CD14-positive monocyte (primary cell): ENCODE data around the gene IFITM10. TPM values are rescaled to one million over a fixed set of nuclear protein-coding genes. Genes with fewer than 3 reads are reported as not detected.

Experiments used
- DNase-seq, 3 donors: peaks; one replicate each; pipeline ENCODE4 v3.0.0-alpha.2; 2011 to 2022
- H2AFZ ChIP-seq: 2 replicates; pipeline ENCODE4 v1.6.0; 2012; ENCODE audit warnings: mild to moderate bottlenecking, low read depth, low read length, inconsistent platforms; ENCODE audit not compliant: insufficient read depth, poor library complexity, severe bottlenecking
- H3K27ac ChIP-seq, 2 donors: 1 replicate in 1 of 2; 2 replicates in 1 of 2; pipeline ENCODE4 v1.5.1; 2012 to 2013; ENCODE audit warnings: low read length in 2 of 2, control low read depth in 1 of 2, inconsistent platforms in 1 of 2, low read depth in 1 of 2, mild to moderate bottlenecking in 1 of 2
- H3K27me3 ChIP-seq, 2 donors: one replicate each; pipeline versions ENCODE4 v1.6.0 to v1.6.1; 2011 to 2013; ENCODE audit warnings: low read length in 2 of 2; ENCODE audit not compliant: control insufficient read depth in 2 of 2, insufficient read depth in 2 of 2
- H3K36me3 ChIP-seq, 2 donors: replicated peaks in 1 of 2; 1 replicate in 1 of 2; 2 replicates in 1 of 2; pipeline versions ENCODE4 v1.5.1 to v1.6.1; 2012 to 2013; ENCODE audit warnings: low read length in 2 of 2, control low read depth in 1 of 2, inconsistent platforms in 1 of 2, mild to moderate bottlenecking in 1 of 2; ENCODE audit not compliant: insufficient read depth in 2 of 2, control insufficient read depth in 1 of 2
- H3K4me1 ChIP-seq, 2 donors: 1 replicate in 1 of 2; 2 replicates in 1 of 2; pipeline versions ENCODE4 v1.5.1 to v1.6.1; 2012 to 2013; ENCODE audit warnings: low read length in 2 of 2, control low read depth in 1 of 2, inconsistent platforms in 1 of 2, mild to moderate bottlenecking in 1 of 2, moderate library complexity in 1 of 2; ENCODE audit not compliant: insufficient read depth in 2 of 2, control insufficient read depth in 1 of 2
- H3K4me2 ChIP-seq: replicated peaks from 2 replicates; pipeline ENCODE3; 2012; ENCODE audit warnings: low read length, moderate library complexity, mild to moderate bottlenecking; ENCODE audit not compliant: poor library complexity, severe bottlenecking; ENCODE audit errors: extremely low read depth
- H3K4me3 ChIP-seq, 3 experiments: fragments of 200-600 bp in 1 of 3; sonication (generic) in 1 of 3; replicated peaks in 1 of 3; 1 replicate in 2 of 3; 2 replicates in 1 of 3; pipeline ENCODE4 v1.5.1; 2011 to 2013; ENCODE audit warnings: low read length in 3 of 3, mild to moderate bottlenecking in 3 of 3, control low read depth in 2 of 3, low read depth in 2 of 3, inconsistent platforms in 1 of 3, moderate library complexity in 1 of 3
- H3K79me2 ChIP-seq: 2 replicates; pipeline ENCODE4 v1.6.0; 2012; ENCODE audit warnings: mild to moderate bottlenecking, control low read depth, inconsistent platforms, low read length, moderate library complexity; ENCODE audit not compliant: insufficient read depth
- H3K9ac ChIP-seq: 2 replicates; pipeline ENCODE4 v1.6.0; 2017; ENCODE audit warnings: low read length, mild to moderate bottlenecking; ENCODE audit not compliant: insufficient read depth, poor library complexity, severe bottlenecking
- H3K9me3 ChIP-seq, 2 donors: replicated peaks in 1 of 2; 1 replicate in 1 of 2; 2 replicates in 1 of 2; pipeline versions ENCODE4 v1.5.1 to v1.6.1; 2012 to 2013; ENCODE audit warnings: low read length in 2 of 2, control low read depth in 1 of 2; ENCODE audit not compliant: control insufficient read depth in 1 of 2, insufficient read depth in 1 of 2
- H4K20me1 ChIP-seq: 2 replicates; pipeline ENCODE4 v1.6.0; 2012; ENCODE audit warnings: mild to moderate bottlenecking, low read length, control low read depth, moderate library complexity; ENCODE audit not compliant: insufficient read depth
- H3K27ac Mint-ChIP-seq, 7 donors: one replicate each; pipeline ENCODE4 v1.8.0; 2020; ENCODE audit warnings: mild to moderate bottlenecking in 7 of 7, mixed read lengths in 7 of 7, moderate library complexity in 6 of 7, inconsistent platforms in 2 of 7
- H3K27me3 Mint-ChIP-seq, 3 donors: one replicate each; pipeline ENCODE4 v1.8.0; 2021 to 2022; ENCODE audit warnings: low read depth in 3 of 3, mild to moderate bottlenecking in 3 of 3, mixed read lengths in 3 of 3, moderate library complexity in 3 of 3, inconsistent platforms in 1 of 3
- H3K36me3 Mint-ChIP-seq, 2 donors: one replicate each; pipeline ENCODE4 v1.8.0; 2020; ENCODE audit warnings: mixed read lengths in 2 of 2, inconsistent platforms in 1 of 2, mild to moderate bottlenecking in 1 of 2
- H3K4me1 Mint-ChIP-seq: one replicate; pipeline ENCODE4 v1.8.0; 2020; ENCODE audit warnings: mild to moderate bottlenecking, mixed read lengths
- H3K4me3 Mint-ChIP-seq, 2 donors: one replicate each; pipeline ENCODE4 v1.8.0; 2020; ENCODE audit warnings: mild to moderate bottlenecking in 2 of 2, mixed read lengths in 2 of 2, moderate library complexity in 1 of 2
- H3K9me3 Mint-ChIP-seq, 7 donors: one replicate each; pipeline ENCODE4 v1.8.0; 2020 to 2022; ENCODE audit warnings: mixed read lengths in 7 of 7, mild to moderate bottlenecking in 6 of 7, moderate library complexity in 6 of 7, inconsistent platforms in 2 of 7
- WGBS: methylation state at CpG from one replicate; pipeline ENCODE4 v1.1.5; 2013; ENCODE audit warnings: missing lambda C conversion rate; ENCODE audit not compliant: insufficient coverage; 5-methylcytosine and 5-hydroxymethylcytosine counted together
- intact Hi-C, 2 donors: fragments of 100-400 bp; cut with micrococcal nuclease; formaldehyde crosslinking; loops; one replicate each; pipeline versions ENCODE4 v1.15.0 to v1.15.1; 2023
- polyA plus RNA-seq, 3 donors: library from polyadenylated mRNA; depleted of rRNA in 1 of 3; unstranded in 2 of 3; stranded (reverse) in 1 of 3; fragments of 300-500 nt in 2 of 3; fragments of >200 nt in 1 of 3; fragmentation: Illumina TruSeq in 2 of 3; gene quantifications; 1 replicate in 2 of 3; 2 replicates in 1 of 3; pipeline ENCODE4 v1.2.3, GENCODE V29; 2012 to 2021
- TF ChIP-seq, protein P1 (sequence below): fragments of 200-600 bp; IDR thresholded peaks from one replicate; pipeline ENCODE4 v1.8.0; 2022; ENCODE audit warnings: antibody characterized with exemption, mild to moderate bottlenecking

The IFITM10 gene
- polyA plus RNA-seq, 3 donors, result 2.4 TPM; not detected in 2

DNA sequence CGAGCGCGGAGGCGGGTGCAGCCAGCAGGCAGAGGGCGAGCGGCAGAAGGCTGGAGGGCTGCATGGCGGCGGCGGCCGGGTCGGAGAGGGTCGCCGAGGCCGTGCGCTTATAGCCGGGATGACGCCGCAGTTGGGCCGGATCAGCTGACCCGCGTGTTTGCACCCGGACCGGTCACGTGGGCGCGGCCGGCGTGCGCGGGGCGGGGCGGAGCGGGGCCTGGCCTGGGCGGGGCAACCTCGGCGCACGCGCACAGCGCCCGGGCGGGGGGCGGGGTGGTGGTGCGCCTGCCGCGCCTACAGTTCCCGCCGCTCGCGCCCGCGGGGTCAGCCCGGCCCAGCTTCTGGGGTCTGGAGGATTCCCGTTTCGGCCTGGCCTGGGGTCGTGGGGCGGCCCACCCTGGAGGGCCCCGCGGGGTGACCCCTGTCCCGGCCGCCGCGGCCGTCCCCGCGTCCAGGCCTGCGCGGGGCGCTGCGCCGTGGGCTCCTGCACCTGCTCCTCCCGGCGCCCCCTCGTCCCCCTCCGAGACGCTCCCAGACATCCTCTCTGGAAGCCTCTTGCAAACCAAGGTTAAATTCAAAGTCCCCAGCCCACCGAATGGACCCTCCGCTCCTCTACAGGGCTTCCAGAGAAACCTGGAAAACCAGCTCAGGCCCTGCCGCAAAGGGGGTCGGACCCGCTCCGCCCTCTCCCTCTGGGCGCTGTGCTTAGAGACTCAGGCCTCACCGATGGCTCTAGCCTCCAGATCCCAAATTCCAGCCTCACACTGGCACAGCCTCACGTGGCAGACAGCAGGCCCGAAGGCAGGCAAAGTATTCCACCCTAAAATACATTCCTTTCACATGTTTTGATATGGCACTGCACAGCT is 13.6 kb upstream of the IFITM10 start, which contains the start of gene CTSD:
Gene CTSD (minus strand): TSS at position 132 of the 866 bp plus-strand sequence. CDS start 68 bp downstream, at position 64.
- peaks cover 0 to 3% (median 0%) of the 10 kb centered on the region in 3 donors for H3K27me3 Mint-ChIP-seq
- peaks cover 42% of the 10 kb centered on the region for H4K20me1 ChIP-seq
- TF ChIP-seq, protein P1, sequence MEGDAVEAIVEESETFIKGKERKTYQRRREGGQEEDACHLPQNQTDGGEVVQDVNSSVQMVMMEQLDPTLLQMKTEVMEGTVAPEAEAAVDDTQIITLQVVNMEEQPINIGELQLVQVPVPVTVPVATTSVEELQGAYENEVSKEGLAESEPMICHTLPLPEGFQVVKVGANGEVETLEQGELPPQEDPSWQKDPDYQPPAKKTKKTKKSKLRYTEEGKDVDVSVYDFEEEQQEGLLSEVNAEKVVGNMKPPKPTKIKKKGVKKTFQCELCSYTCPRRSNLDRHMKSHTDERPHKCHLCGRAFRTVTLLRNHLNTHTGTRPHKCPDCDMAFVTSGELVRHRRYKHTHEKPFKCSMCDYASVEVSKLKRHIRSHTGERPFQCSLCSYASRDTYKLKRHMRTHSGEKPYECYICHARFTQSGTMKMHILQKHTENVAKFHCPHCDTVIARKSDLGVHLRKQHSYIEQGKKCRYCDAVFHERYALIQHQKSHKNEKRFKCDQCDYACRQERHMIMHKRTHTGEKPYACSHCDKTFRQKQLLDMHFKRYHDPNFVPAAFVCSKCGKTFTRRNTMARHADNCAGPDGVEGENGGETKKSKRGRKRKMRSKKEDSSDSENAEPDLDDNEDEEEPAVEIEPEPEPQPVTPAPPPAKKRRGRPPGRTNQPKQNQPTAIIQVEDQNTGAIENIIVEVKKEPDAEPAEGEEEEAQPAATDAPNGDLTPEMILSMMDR, result no peak
- peak within 1 kb of the TSS; percentile 83 to 98 (median 90) for H3K4me3 ChIP-seq
- peak within 1 kb of the TSS; percentile 97 for H3K9ac ChIP-seq
- H3K4me1 Mint-ChIP-seq, result peaks cover 43% of the 10 kb centered on the region
- H3K9me3 Mint-ChIP-seq, result no peaks in the 10 kb centered on the region
- no peaks in the 10 kb centered on the region for H3K9me3 ChIP-seq
- peak; percentile 83 to 88 (median 84) for DNase-seq
- H3K27me3 ChIP-seq, result no peaks in the 10 kb centered on the region
- intact Hi-C loops, result loop anchor here in 1 of 2 donors (2.0 to 5.0 kb wide), 2 partner anchors 19 to 88 kb away; partner anchors contain the start of gene LSP1
- peaks cover 15 to 21% of the 10 kb centered on the region in 2 donors for H3K36me3 ChIP-seq
- peaks cover 46 to 56% of the 10 kb centered on the region in 2 donors for H3K4me1 ChIP-seq
- peak within 1 kb of the TSS; percentile 95 to 97 for H3K27ac ChIP-seq
- peak within 1 kb of the TSS; percentile 92 to 95 for H3K4me3 Mint-ChIP-seq
- peak within 1 kb of the TSS; percentile 81 for H2AFZ ChIP-seq
- peaks cover 24 to 32% of the 10 kb centered on the region in 2 donors for H3K36me3 Mint-ChIP-seq
- WGBS, result 2% methylated on average over 83 of the region's 85 CpGs
- peaks cover 47% of the 10 kb centered on the region for H3K79me2 ChIP-seq
- peak within 1 kb of the TSS; percentile 100 for H3K4me2 ChIP-seq
- H3K27ac Mint-ChIP-seq, result peak within 1 kb of the TSS; percentile 92 to 97 (median 96)

DNA sequence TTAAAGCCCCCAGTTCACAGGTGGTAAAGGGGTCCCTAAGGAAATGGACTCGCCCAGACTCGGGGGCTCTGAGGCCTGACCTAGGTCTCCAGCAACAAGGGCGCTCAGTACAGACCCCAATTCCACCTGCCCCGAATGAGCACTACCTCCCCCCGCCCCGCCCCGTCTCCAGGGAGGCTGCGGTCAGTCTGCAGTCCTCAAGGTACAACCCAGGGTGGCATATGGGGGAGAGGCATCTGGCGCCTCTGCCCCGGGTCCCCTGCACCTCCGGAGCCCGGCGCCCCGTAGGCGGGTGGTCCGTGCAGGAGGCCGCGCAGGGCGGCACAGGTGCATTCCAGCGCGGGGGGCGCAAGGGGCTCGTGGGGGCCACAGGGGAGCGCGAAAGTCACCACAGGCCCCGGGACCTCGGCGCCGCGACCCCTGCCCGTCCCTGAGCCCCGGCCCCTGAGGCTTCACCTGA is 13.0 kb upstream of the IFITM10 start:
- H3K36me3 Mint-ChIP-seq, result peaks cover 29 to 38% of the 10 kb centered on the region in 2 donors
- Histone ChIP-seq H3K36me3 (peaks cover 21 to 27% of the 10 kb centered on the region in 2 donors), H3K4me3 (peak overlapping the region; percentile 83 to 98 (median 90)), H4K20me1 (peaks cover 49% of the 10 kb centered on the region), H3K4me1 (peaks cover 52 to 59% of the 10 kb centered on the region in 2 donors), H3K27me3 (no peaks in the 10 kb centered on the region), H3K4me2 (peak overlapping the region; percentile 100), H3K79me2 (peaks cover 54% of the 10 kb centered on the region), H2AFZ (no peak overlapping the region), H3K9ac (peak overlapping the region; percentile 97), H3K9me3 (no peaks in the 10 kb centered on the region), H3K27ac (peak overlapping the region; percentile 95 to 97)
- no peak for DNase-seq
- TF ChIP-seq, protein P1, result no peak
- H3K4me3 Mint-ChIP-seq, result peak overlapping the region; percentile 92 to 95
- H3K4me1 Mint-ChIP-seq, result peaks cover 48% of the 10 kb centered on the region
- intact Hi-C loops, result loop anchor here in 1 of 2 donors (2.0 to 5.0 kb wide), 2 partner anchors 19 to 89 kb away; partner anchors contain the start of gene LSP1
- peak overlapping the region; percentile 86 to 97 (median 96) for H3K27ac Mint-ChIP-seq
- H3K27me3 Mint-ChIP-seq, result peaks cover 0 to 3% (median 0%) of the 10 kb centered on the region in 3 donors
- H3K9me3 Mint-ChIP-seq, result no peaks in the 10 kb centered on the region
- 1% methylated on average over 24 of the region's 32 CpGs for WGBS
